ENCODE data around the gene NCKAP1. TPM values are rescaled to one million over a fixed set of nuclear protein-coding genes. Genes with fewer than 3 reads are reported as not detected.

NCKAP1 gene
- total and polyA plus RNA-seq, 7 donors, result 39.6 to 206 (median 160) TPM

DNA sequence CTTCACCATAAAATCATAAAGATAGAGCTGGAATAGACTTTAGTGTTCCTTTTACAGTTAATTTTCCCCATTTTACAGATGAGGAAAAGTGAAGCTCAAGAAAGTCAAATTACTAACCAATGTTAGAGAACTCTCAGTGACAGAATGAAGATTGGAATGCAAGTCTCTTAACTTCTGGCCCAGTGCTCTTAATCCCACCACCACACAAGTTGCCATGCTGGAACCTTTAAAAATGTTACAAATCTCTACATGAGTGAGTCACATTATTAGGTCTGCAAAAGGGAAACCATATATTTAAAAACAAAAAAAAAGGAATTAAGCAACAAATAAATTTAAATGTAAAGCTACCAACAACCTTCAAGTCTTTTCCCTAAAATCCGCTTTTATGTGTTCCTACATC is 3.5 kb downstream of the NCKAP1 start:
- H3K27ac ChIP-seq, result peak overlapping the region; percentile 25 to 99 (median 98)
- no peaks in the 10 kb centered on the region for H3K36me3 ChIP-seq
- no peak overlapping the region for H3K4me3 ChIP-seq
- TF ChIP-seq POLR2A (IDR thresholded peaks at IDR 0.05), result no peak
- no peak for TF ChIP-seq POLR2AphosphoS5 (IDR thresholded peaks at IDR 0.05)
- TF ChIP-seq, protein P1, sequence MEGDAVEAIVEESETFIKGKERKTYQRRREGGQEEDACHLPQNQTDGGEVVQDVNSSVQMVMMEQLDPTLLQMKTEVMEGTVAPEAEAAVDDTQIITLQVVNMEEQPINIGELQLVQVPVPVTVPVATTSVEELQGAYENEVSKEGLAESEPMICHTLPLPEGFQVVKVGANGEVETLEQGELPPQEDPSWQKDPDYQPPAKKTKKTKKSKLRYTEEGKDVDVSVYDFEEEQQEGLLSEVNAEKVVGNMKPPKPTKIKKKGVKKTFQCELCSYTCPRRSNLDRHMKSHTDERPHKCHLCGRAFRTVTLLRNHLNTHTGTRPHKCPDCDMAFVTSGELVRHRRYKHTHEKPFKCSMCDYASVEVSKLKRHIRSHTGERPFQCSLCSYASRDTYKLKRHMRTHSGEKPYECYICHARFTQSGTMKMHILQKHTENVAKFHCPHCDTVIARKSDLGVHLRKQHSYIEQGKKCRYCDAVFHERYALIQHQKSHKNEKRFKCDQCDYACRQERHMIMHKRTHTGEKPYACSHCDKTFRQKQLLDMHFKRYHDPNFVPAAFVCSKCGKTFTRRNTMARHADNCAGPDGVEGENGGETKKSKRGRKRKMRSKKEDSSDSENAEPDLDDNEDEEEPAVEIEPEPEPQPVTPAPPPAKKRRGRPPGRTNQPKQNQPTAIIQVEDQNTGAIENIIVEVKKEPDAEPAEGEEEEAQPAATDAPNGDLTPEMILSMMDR (IDR thresholded peaks at IDR 0.05), result no peak
- no peak for TF ChIP-seq EP300 (IDR thresholded peaks at IDR 0.05)
- peaks cover 0 to 80% (median 72%) of the 10 kb centered on the region in 4 donors for H3K4me1 ChIP-seq
- no peaks in the 10 kb centered on the region for H3K27me3 ChIP-seq
- no peaks in the 10 kb centered on the region for H3K9me3 ChIP-seq
- intact Hi-C loops (cut with DNase I), result no loop called here
- DNase-seq, result no peak
- 93 to 94% methylated on average over 1 of the region's 1 CpG for WGBS, 2 donors

DNA sequence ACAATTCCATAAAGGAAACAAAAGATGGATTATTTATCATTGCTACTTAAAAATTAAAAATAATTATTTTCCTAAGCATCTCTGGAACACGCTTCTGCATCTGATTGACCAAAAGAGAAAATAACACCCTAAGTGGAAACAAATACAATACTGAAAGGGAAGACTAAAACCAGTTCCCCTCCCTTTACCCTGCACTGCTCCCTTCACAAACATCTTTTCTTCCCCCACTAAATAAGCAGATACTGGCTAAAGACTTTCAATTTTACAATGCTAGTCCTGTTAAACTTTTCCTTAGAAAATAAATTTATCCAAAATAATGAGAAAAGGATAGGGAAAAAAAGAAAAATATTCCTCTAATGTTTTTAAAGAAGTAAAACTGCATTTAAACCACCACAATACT is 4.3 kb downstream of the NCKAP1 start:
- intact Hi-C loops (cut with DNase I), result no loop called here
- no peaks in the 10 kb centered on the region for H3K36me3 ChIP-seq
- TF ChIP-seq POLR2A (IDR thresholded peaks at IDR 0.05) (no peak), EP300 (IDR thresholded peaks at IDR 0.05) (no peak), POLR2AphosphoS5 (IDR thresholded peaks at IDR 0.05) (no peak)
- TF ChIP-seq, protein P1 (IDR thresholded peaks at IDR 0.05), result no peak
- H3K27me3 ChIP-seq, result no peaks in the 10 kb centered on the region
- no peak for DNase-seq
- H3K4me3 ChIP-seq, result no peak overlapping the region
- 75 to 78% methylated on average over 1 of the region's 1 CpG for WGBS, 2 donors
- peak overlapping the region; percentile 31 to 99 (median 66) for H3K27ac ChIP-seq
- no peaks in the 10 kb centered on the region for H3K9me3 ChIP-seq
- H3K4me1 ChIP-seq, result peaks cover 0 to 82% (median 76%) of the 10 kb centered on the region in 4 donors

DNA sequence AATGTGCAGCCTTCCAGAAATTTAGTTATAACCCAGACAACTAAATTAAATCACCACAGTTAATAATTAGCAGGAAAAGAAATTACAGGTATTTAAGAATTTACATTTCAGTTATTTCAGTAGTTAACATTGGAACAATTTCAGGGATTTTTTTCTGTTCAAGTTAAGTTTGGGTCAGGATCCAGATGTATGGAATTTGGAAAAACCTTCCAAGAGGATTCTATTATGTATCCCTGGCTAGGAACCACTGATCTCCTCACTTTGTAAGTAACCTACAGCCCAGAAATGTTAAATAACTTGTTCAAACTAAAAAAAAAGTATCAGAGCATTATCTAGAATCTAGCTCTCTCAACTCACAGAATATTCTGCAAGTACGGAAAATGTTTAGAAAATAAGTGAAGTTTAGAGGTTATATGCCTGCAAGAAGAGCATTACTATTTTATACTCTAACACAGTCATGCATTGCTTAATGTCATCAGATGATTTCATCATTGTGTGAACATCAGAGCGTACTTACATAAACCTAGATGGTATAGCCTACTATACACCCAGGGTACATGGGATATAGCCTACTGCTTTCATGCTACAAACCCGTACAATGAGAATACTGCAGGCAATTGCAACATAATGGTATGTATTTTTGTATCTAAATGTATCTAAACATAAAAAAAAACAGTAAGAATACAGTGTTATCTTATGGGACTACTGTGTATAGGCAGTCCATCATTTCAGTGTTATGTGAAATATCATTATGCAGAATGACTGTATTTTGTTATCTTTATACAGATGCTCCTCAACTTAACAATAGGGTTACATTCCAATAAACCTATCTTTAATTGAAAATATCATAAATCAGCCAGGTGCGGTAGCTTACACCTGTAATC is 6.1 kb downstream of the NCKAP1 start:
- Histone ChIP-seq H3K4me1 (peaks cover 0 to 94% (median 78%) of the 10 kb centered on the region in 4 donors), H3K4me3 (no peak overlapping the region), H3K36me3 (no peaks in the 10 kb centered on the region), H3K9me3 (no peaks in the 10 kb centered on the region), H3K27me3 (no peaks in the 10 kb centered on the region), H3K27ac (peak overlapping the region; percentile 4 to 99 (median 56))
- intact Hi-C loops (cut with DNase I), result no loop called here
- 87% methylated on average over 4 of the region's 4 CpGs for WGBS, 2 donors
- TF ChIP-seq EP300 (IDR thresholded peaks at IDR 0.05) (no peak), POLR2AphosphoS5 (IDR thresholded peaks at IDR 0.05) (no peak), POLR2A (IDR thresholded peaks at IDR 0.05) (no peak)
- TF ChIP-seq, protein P1 (IDR thresholded peaks at IDR 0.05), result no peak
- DNase-seq, result no peak

DNA sequence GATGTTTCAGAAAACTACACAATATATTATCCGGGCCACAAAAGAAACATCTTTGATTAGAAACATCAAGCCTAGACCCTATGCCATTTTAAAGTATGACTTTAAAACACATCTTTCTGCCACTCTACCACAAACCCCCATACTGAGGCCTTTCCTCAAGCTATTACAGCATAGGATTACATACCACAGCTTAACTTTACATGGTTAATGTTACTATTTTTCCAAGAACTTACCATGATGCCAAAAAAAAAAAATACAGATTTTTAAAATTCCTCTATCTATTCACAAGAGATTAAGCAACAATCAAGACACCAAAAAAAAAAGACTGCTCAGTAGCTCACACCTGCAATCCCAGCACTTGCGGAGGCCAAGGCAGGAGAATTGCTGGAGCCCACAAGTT is 9.0 kb downstream of the NCKAP1 start:
- intact Hi-C loops (cut with DNase I), result no loop called here
- H3K27ac ChIP-seq, result peak overlapping the region in 1 of 4 donors; percentile 18
- no peaks in the 10 kb centered on the region for H3K36me3 ChIP-seq
- no peak for DNase-seq
- H3K9me3 ChIP-seq, result no peaks in the 10 kb centered on the region
- WGBS, 2 donors, result 96 to 98% methylated on average over 2 of the region's 2 CpGs
- H3K27me3 ChIP-seq, result no peaks in the 10 kb centered on the region
- H3K4me1 ChIP-seq, result peaks cover 0 to 96% (median 69%) of the 10 kb centered on the region in 4 donors
- no peak overlapping the region for H3K4me3 ChIP-seq
- TF ChIP-seq POLR2A (IDR thresholded peaks at IDR 0.05) (no peak), POLR2AphosphoS5 (IDR thresholded peaks at IDR 0.05) (no peak), EP300 (IDR thresholded peaks at IDR 0.05) (no peak)
- TF ChIP-seq, protein P1 (IDR thresholded peaks at IDR 0.05), result no peak

Measured in sigmoid colon (tissue), 7 donors.